Caco-2 (cell line): Measurements from ENCODE around the gene PRKCI. TPM values are rescaled to one million over a fixed set of nuclear protein-coding genes. Genes with fewer than 3 reads are reported as not detected.

Experiments used
- Bru-seq: library from RNA; stranded (reverse); fragments of 400-500 nt; gene quantifications from one replicate; lab custom pipeline; 2021; lab: Mats Ljungman, UMichigan
- BruChase-seq, 2 experiments: library from RNA; stranded (reverse); fragments of 400-500 nt; gene quantifications; one replicate each; lab custom pipeline; 2021; lab: Mats Ljungman, UMichigan
- BruUV-seq: library from RNA; stranded (reverse); fragments of 400-500 nt; replicated peaks from 2 replicates; lab custom pipeline; 2021; lab: Mats Ljungman, UMichigan
- CTCF ChIA-PET: fragments of 300-600 bp; sonication (Branson Sonifier 250); formaldehyde crosslinking; loops from one replicate; lab custom pipeline; 2022; ENCODE audit warnings: antibody characterized with exemption; lab: Charles Lee
- POLR2A ChIA-PET: fragments of 300-600 bp; sonication (Branson Sonifier 250); formaldehyde crosslinking; loops from one replicate; lab custom pipeline; 2022; ENCODE audit warnings: antibody characterized with exemption; lab: Charles Lee
- DNase-seq, 2 experiments: peaks; one replicate each; pipeline versions ENCODE4 v3.0.0 to v3.0.0-alpha.2; 2020 to 2022
- H3K27me3 ChIP-seq: replicated peaks from 2 replicates; pipeline ENCODE4 v1.6.0; 2011; ENCODE audit warnings: low read length; ENCODE audit not compliant: control insufficient read depth, insufficient read depth
- H3K36me3 ChIP-seq: 2 replicates; pipeline ENCODE4 v1.5.1; 2011; ENCODE audit warnings: low read length; ENCODE audit not compliant: control insufficient read depth, insufficient read depth
- H3K4me1 ChIP-seq: fragments of 250-450 bp; sonication (Bioruptor Pico); 2 replicates; pipeline ENCODE4 v1.5.1; 2020; ENCODE audit warnings: mild to moderate bottlenecking
- H3K4me3 ChIP-seq: 2 replicates; pipeline ENCODE4 v1.5.1; 2011; ENCODE audit warnings: low read depth, mild to moderate bottlenecking, control low read depth, low read length
- H3K9me3 ChIP-seq: fragments of 250-450 bp; sonication (Bioruptor Pico); 2 replicates; pipeline ENCODE4 v1.5.1; 2020; ENCODE audit warnings: mild to moderate bottlenecking, moderate library complexity
- H3K27ac Mint-ChIP-seq: one replicate; pipeline ENCODE4 v1.8.0; 2022; ENCODE audit warnings: mixed read lengths; ENCODE audit not compliant: unreplicated experiment
- H3K27me3 Mint-ChIP-seq: one replicate; pipeline ENCODE4 v1.8.0; 2022; ENCODE audit warnings: mixed read lengths; ENCODE audit not compliant: insufficient read depth, unreplicated experiment
- H3K36me3 Mint-ChIP-seq: one replicate; pipeline ENCODE4 v1.8.0; 2022; ENCODE audit warnings: mild to moderate bottlenecking, mixed read lengths; ENCODE audit not compliant: insufficient read depth, unreplicated experiment
- H3K4me1 Mint-ChIP-seq: one replicate; pipeline ENCODE4 v1.8.0; 2022; ENCODE audit warnings: low read depth, mixed read lengths; ENCODE audit not compliant: unreplicated experiment
- H3K4me3 Mint-ChIP-seq: one replicate; pipeline ENCODE4 v1.8.0; 2022; ENCODE audit warnings: mild to moderate bottlenecking, moderate library complexity, mixed read lengths; ENCODE audit not compliant: unreplicated experiment
- H3K9me3 Mint-ChIP-seq: one replicate; pipeline ENCODE4 v1.8.0; 2022; ENCODE audit warnings: mixed read lengths; ENCODE audit not compliant: unreplicated experiment
- intact Hi-C: fragments of 100-400 bp; cut with micrococcal nuclease; formaldehyde crosslinking; loops from one replicate; pipeline ENCODE4 v1.10.0; 2022; ENCODE audit not compliant: unreplicated experiment
- long read RNA-seq: library from polyadenylated mRNA; stranded (forward); transcript quantifications from one replicate; pipeline ENCODE4 v2.0.0, GENCODE V29; 2022
- total RNA-seq: library from RNA; stranded (reverse); gene quantifications from 2 replicates; pipeline ENCODE4 v1.2.3, GENCODE V29; 2022
- TF ChIP-seq, protein P1 (sequence below), 2 experiments: fragments of 200-600 bp in 1 of 2; IDR thresholded peaks; 1 replicate in 1 of 2; 2 replicates in 1 of 2; pipeline versions ENCODE4 v1.5.1 to v1.8.0; 2011 to 2022; ENCODE audit warnings: antibody characterized with exemption in 1 of 2, control low read depth in 1 of 2, inconsistent platforms in 1 of 2, low read depth in 1 of 2, low read length in 1 of 2, mild to moderate bottlenecking in 1 of 2, moderate library complexity in 1 of 2; ENCODE audit not compliant: insufficient read depth in 1 of 2, severe bottlenecking in 1 of 2, unreplicated experiment in 1 of 2

Gene PRKCI
- total RNA-seq (44.2 and 45.8 TPM in 2 replicates), Bru-seq, nascent RNA (percentile 77 among the genes with signal in this experiment), BruChase-seq, experiment 1, labeled RNA remaining after a 2-hour chase (percentile 80 among the genes with signal in this experiment), BruChase-seq, experiment 2, labeled RNA remaining after a 6-hour chase (percentile 85 among the genes with signal in this experiment)
- long read RNA-seq, full-length matches to known transcripts, result 57 of 77 reads
- long read RNA-seq, partial matches to known transcripts, result 3 of 77 reads
- long read RNA-seq, other reads (novel, unspliced or antisense), result 17 of 77 reads

DNA sequence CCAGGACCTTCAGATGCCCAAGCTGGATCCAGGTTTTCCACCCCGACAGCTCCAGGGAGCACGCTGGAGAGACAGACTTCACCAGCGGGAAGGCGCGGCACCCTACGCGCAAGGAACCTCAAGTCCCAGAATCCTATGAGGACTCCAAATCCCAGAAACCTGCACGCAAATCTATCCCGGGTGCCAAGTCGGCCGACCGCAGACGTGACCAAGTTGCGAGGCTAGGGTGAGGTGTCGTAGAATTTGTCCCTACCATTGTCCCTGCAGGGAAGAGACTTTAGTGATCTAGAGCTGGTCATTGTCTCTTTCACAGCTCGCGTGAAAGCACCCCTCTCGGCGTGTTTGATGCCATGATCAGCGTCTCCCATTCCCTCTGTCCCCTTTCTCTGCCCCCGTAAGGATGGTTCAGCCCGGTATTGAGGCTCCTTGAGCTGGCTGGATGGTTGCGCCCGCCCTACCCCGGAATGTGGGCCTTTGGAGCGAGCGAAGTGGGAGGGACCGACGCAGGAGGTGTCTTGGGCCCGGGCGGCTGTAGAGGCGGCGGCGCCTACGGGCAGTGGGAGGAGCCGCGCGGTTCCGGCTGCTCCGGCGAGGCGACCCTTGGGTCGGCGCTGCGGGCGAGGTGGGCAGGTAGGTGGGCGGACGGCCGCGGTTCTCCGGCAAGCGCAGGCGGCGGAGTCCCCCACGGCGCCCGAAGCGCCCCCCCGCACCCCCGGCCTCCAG, at the start of gene PRKCI:
PRKCI (plus strand) TSS at position 501 of the 723 bp plus-strand sequence. CDS start 246 bp downstream, outside the sequence.
- BruUV-seq, result TSS peak; percentile 35
- TF ChIP-seq, protein P1, sequence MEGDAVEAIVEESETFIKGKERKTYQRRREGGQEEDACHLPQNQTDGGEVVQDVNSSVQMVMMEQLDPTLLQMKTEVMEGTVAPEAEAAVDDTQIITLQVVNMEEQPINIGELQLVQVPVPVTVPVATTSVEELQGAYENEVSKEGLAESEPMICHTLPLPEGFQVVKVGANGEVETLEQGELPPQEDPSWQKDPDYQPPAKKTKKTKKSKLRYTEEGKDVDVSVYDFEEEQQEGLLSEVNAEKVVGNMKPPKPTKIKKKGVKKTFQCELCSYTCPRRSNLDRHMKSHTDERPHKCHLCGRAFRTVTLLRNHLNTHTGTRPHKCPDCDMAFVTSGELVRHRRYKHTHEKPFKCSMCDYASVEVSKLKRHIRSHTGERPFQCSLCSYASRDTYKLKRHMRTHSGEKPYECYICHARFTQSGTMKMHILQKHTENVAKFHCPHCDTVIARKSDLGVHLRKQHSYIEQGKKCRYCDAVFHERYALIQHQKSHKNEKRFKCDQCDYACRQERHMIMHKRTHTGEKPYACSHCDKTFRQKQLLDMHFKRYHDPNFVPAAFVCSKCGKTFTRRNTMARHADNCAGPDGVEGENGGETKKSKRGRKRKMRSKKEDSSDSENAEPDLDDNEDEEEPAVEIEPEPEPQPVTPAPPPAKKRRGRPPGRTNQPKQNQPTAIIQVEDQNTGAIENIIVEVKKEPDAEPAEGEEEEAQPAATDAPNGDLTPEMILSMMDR (IDR thresholded peaks at IDR 0.05; ENCODE audit: insufficient read depth in 1 of 2, low read depth in 1 of 2, low read length in 1 of 2, severe bottlenecking in 1 of 2, unreplicated experiment in 1 of 2), result no peak
- Mint-ChIP-seq H3K27ac (peak within 1 kb of the TSS; percentile 99), H3K9me3 (no peaks in the 10 kb centered on the region), H3K36me3 (peaks cover 6% of the 10 kb centered on the region), H3K4me3 (peak within 1 kb of the TSS; percentile 88), H3K27me3 (no peaks in the 10 kb centered on the region), H3K4me1 (no peaks in the 10 kb centered on the region)
- 0 out of 2 replicates have a peak, but pooled peaks cover 5% of the 10 kb centered on the region for H3K4me1 ChIP-seq
- no peaks in the 10 kb centered on the region for H3K27me3 ChIP-seq
- peak within 1 kb of the TSS; percentile 91 for H3K4me3 ChIP-seq
- peaks cover 5% of the 10 kb centered on the region; the same call in 1 of the 2 replicates for H3K9me3 ChIP-seq
- ChIA-PET CTCF (interaction anchor here (0.6 kb wide), 1 partner anchor 177 kb away, joined by 4 read pairs; no protein-coding TSS in a partner anchor), POLR2A (interaction anchor here (0.6 kb wide), 1 partner anchor 647 kb away, joined by 3 read pairs; no protein-coding TSS in a partner anchor)
- intact Hi-C loops, result loop anchor here (1.0 to 2.0 kb wide), 3 partner anchors 15 to 135 kb away; partner anchors contain the start of genes PHC3 and SKIL
- no peaks in the 10 kb centered on the region for H3K36me3 ChIP-seq
- DNase-seq, result peak; percentile 95 to 97

DNA sequence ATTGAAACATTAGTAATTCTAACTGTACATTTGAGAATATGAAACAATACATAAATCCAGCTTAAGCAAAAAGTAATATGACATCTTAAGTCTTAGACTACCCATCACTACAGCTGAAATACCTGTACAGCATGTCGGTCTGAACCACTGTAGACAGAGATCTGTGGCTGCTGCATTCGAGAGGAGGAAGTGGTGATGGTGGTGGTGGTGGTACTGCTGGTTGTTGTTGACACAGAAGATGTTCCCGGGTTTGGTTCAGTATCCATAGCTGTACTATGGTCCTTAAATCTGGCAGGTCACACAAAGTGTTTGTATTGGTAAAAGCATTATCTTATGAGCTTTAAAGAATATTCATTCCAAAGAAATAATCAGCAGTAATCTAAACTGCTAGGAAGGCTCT, 43.6 kb upstream of the PRKCI start:
- BruUV-seq, result no TSS peak
- peaks cover 45% of the 10 kb centered on the region for H3K36me3 Mint-ChIP-seq
- H3K4me1 Mint-ChIP-seq, result peaks cover 12% of the 10 kb centered on the region
- no peak overlapping the region for H3K4me3 Mint-ChIP-seq
- ChIA-PET CTCF (no interaction called here), POLR2A (no interaction called here)
- no peak for DNase-seq
- H3K9me3 Mint-ChIP-seq, result no peaks in the 10 kb centered on the region
- intact Hi-C loops, result no loop called here
- no peaks in the 10 kb centered on the region for H3K27me3 Mint-ChIP-seq
- no peak overlapping the region for H3K4me3 ChIP-seq
- no peaks in the 10 kb centered on the region; the same call in 1 of the 2 replicates for H3K36me3 ChIP-seq
- TF ChIP-seq, protein P1 (IDR thresholded peaks at IDR 0.05; ENCODE audit: insufficient read depth in 1 of 2, low read depth in 1 of 2, low read length in 1 of 2, severe bottlenecking in 1 of 2, unreplicated experiment in 1 of 2), result no peak
- H3K27ac Mint-ChIP-seq, result no peak overlapping the region
- H3K9me3 ChIP-seq, result no peaks in the 10 kb centered on the region
- H3K4me1 ChIP-seq, result peaks cover 10% of the 10 kb centered on the region
- H3K27me3 ChIP-seq, result no peaks in the 10 kb centered on the region

DNA sequence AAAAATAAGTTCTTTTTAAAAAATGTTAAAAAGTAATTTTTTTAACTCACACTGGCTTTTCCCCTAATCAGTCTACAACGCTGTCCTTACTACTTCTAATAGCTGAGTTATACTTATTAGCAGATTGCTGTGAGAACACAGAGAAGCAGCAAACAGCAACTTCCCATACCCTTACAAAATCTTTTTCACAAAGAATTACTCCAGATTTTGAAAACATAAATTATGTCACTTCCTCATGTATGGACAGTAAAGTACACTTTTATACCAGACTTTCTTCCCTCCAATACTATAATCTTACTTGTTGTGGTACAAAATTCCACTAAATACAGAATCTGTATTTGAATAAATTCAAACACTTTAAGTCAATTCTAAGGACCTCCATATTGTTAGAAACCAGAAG, 42.8 kb upstream of the PRKCI start:
- Histone ChIP-seq H3K4me1 (peaks cover 10% of the 10 kb centered on the region), H3K27me3 (no peaks in the 10 kb centered on the region), H3K4me3 (no peak overlapping the region), H3K9me3 (no peaks in the 10 kb centered on the region), H3K36me3 (no peaks in the 10 kb centered on the region; the same call in 1 of the 2 replicates)
- TF ChIP-seq, protein P1 (IDR thresholded peaks at IDR 0.05; ENCODE audit: insufficient read depth in 1 of 2, low read depth in 1 of 2, low read length in 1 of 2, severe bottlenecking in 1 of 2, unreplicated experiment in 1 of 2), result no peak
- intact Hi-C loops, result no loop called here
- Mint-ChIP-seq H3K27me3 (no peaks in the 10 kb centered on the region), H3K27ac (peak overlapping the region; percentile 97), H3K4me3 (peak overlapping the region; percentile 95), H3K9me3 (no peaks in the 10 kb centered on the region), H3K36me3 (peaks cover 45% of the 10 kb centered on the region), H3K4me1 (peaks cover 12% of the 10 kb centered on the region)
- ChIA-PET CTCF (no interaction called here), POLR2A (no interaction called here)
- BruUV-seq, result no TSS peak
- no peak for DNase-seq
